Measurements from ENCODE around the gene HDDC3.

Gene HDDC3

GRCh38 chr15:90953947-90954711 lies 21.8 kb upstream of the HDDC3 start:
- no peak for DNase-seq

GRCh38 chr15:90952901-90953677 lies 20.7 kb upstream of the HDDC3 start:
- DNase-seq: no peak

GRCh38 chr15:90950676-90951075 lies 18.3 kb upstream of the HDDC3 start:
- no peak for DNase-seq

- no peak for DNase-seq
Measured at GRCh38 chr15:90949979-90950675, 17.8 kb upstream of the HDDC3 start.

- no peak for DNase-seq
Measured at GRCh38 chr15:90948506-90948905, 16.2 kb upstream of the HDDC3 start.

- DNase-seq: no peak
Measured at GRCh38 chr15:90947577-90948357, 15.4 kb upstream of the HDDC3 start.

GRCh38 chr15:90946941-90947576 lies 14.7 kb upstream of the HDDC3 start:
- no peak for DNase-seq

- DNase-seq: no peak
Measured at GRCh38 chr15:90946538-90946937, 14.2 kb upstream of the HDDC3 start.

- DNase-seq: no peak
Measured at GRCh38 chr15:90945091-90945490, 12.7 kb upstream of the HDDC3 start.

GRCh38 chr15:90942354-90943120 lies 10.2 kb upstream of the HDDC3 start:
- DNase-seq: no peak

- DNase-seq: no peak
Measured at GRCh38 chr15:90941038-90941437, 8.7 kb upstream of the HDDC3 start.

GRCh38 chr15:90939756-90940155 lies 7.4 kb upstream of the HDDC3 start:
- no peak for DNase-seq

GRCh38 chr15:90938261-90938660 lies 5.9 kb upstream of the HDDC3 start:
- DNase-seq: no peak

GRCh38 chr15:90936823-90937222 lies 4.5 kb upstream of the HDDC3 start:
- no peak for DNase-seq

GRCh38 chr15:90934949-90935751 lies 2.8 kb upstream of the HDDC3 start, which contains the start of gene UNC45A:
Gene UNC45A, plus strand, starts transcription at chr15:90935285. Its CDS starts 40 bp downstream, at chr15:90935325.
- peak; percentile 98 for DNase-seq

GRCh38 chr15:90934256-90934948 lies 2.1 kb upstream of the HDDC3 start:
- peak; percentile 91 for DNase-seq

- DNase-seq: no peak
Measured at GRCh38 chr15:90933301-90933700, 952 bp upstream of the HDDC3 start.

- DNase-seq: no peak
Measured at GRCh38 chr15:90932660-90932991, 277 bp upstream of the HDDC3 start.

GRCh38 chr15:90931575-90931827 lies 848 bp downstream of the HDDC3 start:
- no peak for DNase-seq

GRCh38 chr15:90930861-90931574 lies 1.3 kb downstream of the HDDC3 start:
- peak; percentile 47 for DNase-seq

All from stimulated activated CD8-positive, alpha-beta memory T cell treated with anti-CD3 and anti-CD28 coated beads, Interleukin-4, amount 100 ng/mL, for 48 hours (primary cell).